Renal cortex interstitium (tissue), 15 donors: ENCODE data around the gene CCR2. TPM values are rescaled to one million over a fixed set of nuclear protein-coding genes. Genes with fewer than 3 reads are reported as not detected.
"Not testable (repeated sequence)": the region's sequence is repeated elsewhere in the genome, so short reads cannot be mapped to it uniquely, and the experiment has no call there.

Experiments
- DNase-seq, 11 donors: peaks; one replicate each; pipeline ENCODE4 v3.0.0-alpha.2; 2013; ENCODE audit warnings: low read depth in 9 of 11, low spot score in 4 of 11; ENCODE audit errors: extremely low read depth in 1 of 11
- long read RNA-seq, 16 experiments: transcript quantifications; one replicate each; lab custom pipeline, GENCODE V29; 2026
- polyA plus RNA-seq, 3 donors: library from polyadenylated mRNA; unstranded; fragments of 120-200 nt; gene quantifications; one replicate each; pipeline ENCODE4 v1.2.1, GENCODE V29; 2013; ENCODE audit not compliant: insufficient read length in 3 of 3

The CCR2 gene
- polyA plus RNA-seq: 1 to 10 TPM in 2 of 3 donors, under 1 TPM in 1; 0.73 to 1.9 (median 1.1) TPM
- long read RNA-seq, donor 1: 0 reads
- long read RNA-seq, donor 2, partial matches to known transcripts: 0 of 2 reads
- long read RNA-seq, donor 2, other reads (novel, unspliced or antisense): 0 of 2 reads
- long read RNA-seq, donor 3: 0 reads
- long read RNA-seq, donor 4: 0 reads
- long read RNA-seq, donor 5: 0 reads
- long read RNA-seq, donor 6: 0 reads
- long read RNA-seq, donor 7: 0 reads
- long read RNA-seq, donor 8: 0 reads
- long read RNA-seq, donor 9, partial matches to known transcripts: 0 of 3 reads
- long read RNA-seq, donor 9, other reads (novel, unspliced or antisense): 0 of 3 reads
- long read RNA-seq, donor 10, partial matches to known transcripts: 0 of 1 reads
- long read RNA-seq, donor 10, other reads (novel, unspliced or antisense): 0 of 1 reads
- long read RNA-seq, donor 11: 0 reads
- long read RNA-seq, donor 12, partial matches to known transcripts: 0 of 1 reads
- long read RNA-seq, donor 12, other reads (novel, unspliced or antisense): 0 of 1 reads
- long read RNA-seq, donor 13: 0 reads
- long read RNA-seq, donor 14: 0 reads
- long read RNA-seq, donor 15, partial matches to known transcripts: 0 of 1 reads
- long read RNA-seq, donor 15, other reads (novel, unspliced or antisense): 0 of 1 reads
- long read RNA-seq, donor 16, partial matches to known transcripts: 0 of 2 reads
- long read RNA-seq, donor 16, other reads (novel, unspliced or antisense): 0 of 2 reads

DNA sequence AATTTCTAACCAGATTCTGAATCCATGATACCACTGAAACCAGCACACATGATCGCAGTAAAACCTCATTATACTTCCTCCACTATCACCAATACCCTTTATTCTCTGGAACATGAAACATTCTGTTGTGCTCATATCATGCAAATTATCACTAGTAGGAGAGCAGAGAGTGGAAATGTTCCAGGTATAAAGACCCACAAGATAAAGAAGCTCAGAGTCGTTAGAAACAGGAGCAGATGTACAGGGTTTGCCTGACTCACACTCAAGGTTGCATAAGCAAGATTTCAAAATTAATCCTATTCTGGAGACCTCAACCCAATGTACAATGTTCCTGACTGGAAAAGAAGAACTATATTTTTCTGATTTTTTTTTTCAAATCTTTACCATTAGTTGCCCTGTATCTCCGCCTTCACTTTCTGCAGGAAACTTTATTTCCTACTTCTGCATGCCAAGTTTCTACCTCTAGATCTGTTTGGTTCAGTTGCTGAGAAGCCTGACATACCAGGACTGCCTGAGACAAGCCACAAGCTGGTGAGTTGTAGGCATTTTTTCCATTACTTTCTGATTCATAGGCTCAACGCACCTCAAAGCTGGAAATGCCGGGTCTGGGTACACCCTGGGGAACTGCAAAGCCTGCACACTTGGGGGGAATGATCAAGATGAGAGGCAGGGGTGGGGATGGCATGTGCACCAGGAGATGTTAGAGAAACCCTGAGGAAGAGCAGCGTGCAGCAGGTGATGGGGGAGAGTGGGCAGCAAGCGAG lies at the start of gene CCR2:
Gene CCR2 (plus strand): TSS at position 465 of the 764 bp plus-strand sequence. CDS start 3,417 bp downstream, outside the sequence.
- DNase-seq: no peak

DNA sequence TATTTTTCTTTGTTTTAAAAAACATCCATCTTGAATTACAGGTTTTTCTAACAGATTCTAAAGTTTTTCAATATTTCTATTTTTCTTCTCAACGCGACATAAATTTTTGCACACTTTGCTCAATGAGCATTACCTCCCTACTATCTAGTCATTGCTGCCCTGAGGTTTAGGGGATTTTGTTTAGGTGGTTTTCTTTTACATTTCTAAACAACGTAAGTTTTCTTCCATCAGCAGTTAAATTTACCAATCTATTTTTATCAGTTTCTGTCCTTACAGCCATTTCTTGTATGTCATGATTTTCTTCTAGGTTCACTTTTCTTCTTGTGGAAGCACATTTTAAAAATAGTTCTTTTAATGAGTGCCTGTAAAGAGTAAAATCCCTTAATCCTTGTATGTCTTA lies 49.2 kb upstream of the CCR2 start:
- no peak for DNase-seq

DNA sequence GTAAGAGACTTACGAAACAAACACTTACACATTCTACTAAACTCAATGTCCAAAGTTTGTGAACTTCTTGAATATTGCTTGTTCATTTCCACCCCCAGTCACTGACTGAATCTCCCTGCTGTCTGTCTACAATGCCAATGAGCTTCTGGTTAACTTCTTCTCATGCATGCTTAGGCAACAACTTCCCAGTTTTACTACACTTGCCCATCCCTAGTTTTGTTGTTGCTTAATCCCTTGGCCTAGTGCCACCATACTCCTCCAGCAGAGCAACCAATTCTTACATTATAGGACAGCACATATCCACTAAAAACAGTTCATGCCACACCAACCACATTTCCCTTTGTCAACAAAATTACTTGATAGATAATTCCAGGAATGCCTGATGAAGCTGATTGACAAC lies 40.9 kb upstream of the CCR2 start:
- DNase-seq: no peak

DNA sequence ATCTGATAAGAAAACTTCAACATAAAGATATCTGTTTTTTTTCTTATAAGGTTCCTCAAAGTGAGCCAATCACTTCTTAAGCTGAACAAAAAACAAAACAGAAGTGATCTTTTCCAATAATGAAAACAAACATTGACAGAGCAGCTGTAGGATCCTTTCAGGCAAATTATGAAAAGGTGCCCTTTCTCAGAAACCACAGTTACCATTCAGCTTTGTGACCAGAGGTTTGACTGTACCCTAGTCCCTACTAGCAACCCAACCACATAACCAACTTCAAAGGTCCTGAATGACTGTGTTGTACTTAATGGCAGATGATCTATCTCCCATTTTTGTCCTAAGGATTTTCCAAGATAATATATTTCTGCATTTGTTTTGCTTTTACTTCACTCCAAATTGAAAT lies 39.4 kb upstream of the CCR2 start:
- DNase-seq: no peak

DNA sequence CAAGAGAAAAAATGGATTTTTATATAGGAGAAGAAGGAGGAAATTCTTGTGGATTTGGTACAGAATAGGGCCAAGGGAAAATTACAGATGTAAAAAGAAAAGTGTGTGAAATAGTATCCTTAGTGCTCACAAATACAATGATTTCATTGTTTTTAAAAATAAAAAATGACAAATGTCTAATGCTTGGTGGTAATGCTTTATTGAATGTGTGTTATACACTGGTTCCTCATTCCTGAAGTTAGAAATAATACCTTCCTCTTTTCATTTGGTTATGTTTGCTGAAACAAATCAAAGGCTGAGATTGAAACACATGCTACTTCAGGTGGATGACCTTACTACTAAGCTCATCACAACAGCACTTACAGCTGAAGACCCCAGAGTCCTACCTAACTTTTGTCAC lies 37.7 kb upstream of the CCR2 start:
- DNase-seq: no peak

DNA sequence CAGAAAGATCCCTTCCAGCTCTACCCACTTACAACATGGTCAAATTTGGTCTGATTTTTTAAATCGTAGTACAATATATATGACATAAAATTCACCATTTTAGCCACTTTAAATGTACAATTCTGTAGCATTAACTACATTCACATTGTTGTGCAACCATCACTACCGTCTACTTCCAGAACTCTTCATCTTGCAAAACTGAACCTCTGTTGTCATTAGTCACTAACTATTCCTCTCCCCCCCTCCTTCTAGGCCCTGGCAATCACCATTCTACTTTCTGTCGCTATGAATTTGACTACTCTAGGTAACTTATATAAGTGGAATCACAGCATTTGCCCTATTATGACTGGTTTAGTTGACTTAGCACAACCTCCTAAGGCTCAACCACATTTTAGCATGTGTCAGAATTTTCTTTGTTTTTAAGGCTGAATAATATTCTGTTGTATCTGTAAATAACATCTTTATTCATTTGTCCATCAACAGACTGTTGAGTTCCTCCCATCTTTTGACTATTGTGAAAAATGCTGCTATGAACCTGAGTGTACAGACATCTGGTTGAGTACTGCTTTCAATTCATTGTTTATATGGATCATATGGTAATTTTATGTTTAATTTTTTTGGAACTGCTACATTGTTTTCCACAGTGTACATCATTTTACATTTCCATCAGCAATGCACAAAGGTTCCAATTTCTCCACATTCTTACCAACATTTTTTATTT lies 35.5 kb upstream of the CCR2 start:
- no peak for DNase-seq

DNA sequence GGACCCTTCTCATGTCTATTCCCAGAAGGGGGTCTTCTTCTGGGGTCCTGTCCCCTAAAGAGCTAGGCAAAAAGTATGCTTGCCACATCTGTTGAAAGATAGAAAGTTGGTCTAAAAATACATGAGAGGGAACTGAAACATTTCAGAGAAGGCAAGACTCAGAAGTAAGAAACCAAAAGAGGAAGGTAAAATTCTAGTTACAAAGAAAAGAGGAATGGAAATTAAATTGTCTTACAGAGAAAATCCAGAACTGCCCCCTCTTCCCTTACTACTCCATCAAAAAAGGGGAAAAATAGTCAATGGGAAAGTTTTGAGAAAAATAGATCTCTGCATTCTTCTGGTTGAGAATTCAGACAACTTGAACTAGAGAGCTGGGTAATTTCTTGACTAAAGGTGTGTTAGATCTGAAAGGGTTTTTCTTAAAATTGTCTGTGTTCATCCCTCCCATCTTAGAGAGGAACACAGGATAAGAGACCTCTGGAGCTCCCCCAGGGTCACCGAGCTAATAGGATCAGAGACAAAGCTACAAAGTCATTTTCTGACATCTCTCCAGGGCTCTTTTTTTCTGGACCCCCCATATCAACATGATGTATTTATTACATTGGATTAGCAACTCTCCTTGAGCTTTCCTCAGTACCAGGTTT lies 32.3 kb upstream of the CCR2 start:
- no peak for DNase-seq

DNA sequence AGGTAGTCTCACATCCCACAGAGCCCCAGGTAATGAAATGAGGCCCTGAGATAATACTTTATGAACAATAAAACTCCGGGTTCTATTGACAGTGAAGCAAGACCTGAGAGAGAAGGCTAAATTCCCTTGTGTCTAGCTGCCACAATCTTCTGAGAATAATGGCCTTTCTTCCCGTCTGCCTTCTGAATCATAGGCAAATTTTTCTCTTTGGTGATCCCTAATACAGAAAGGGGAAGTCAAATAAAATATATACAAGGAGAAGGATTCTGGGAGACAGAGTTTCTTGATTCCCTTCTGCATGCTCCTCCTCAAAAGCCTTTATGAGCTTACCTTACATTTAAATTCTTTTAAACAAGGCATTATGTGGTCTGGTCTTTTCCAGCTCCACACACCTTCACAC lies 29.9 kb upstream of the CCR2 start:
- no peak for DNase-seq

DNA sequence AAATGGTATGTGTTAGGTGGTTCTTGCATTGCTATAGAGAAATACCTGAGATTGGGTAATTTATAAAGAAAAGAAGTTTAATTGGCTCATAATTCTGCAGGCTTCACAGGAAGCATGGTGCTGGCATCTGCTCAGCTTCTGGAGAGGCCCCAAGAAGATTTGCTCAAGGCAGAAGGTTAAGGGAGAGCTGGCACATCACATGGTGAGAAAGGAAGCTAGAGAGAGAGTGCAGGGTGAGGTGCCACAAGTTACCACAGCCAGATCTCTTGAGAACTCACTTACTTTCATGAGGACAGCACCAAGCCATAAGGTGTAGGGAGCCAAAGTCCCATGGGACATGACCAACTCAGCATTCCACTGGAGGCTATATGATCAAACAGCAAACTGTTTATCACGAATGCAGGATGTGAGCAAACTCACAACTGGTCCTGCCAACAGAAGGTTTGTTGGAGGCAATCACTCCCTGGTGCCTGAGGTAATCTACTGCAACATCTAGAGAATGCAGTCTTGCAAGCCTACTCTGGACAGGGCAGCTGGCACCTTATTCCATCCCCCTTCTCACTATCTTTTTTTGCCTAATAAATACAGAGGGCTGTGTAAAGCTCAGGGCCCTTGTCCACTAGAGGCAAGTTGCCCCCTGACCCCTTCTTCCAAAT lies 28.1 kb upstream of the CCR2 start:
- DNase-seq: no peak

DNA sequence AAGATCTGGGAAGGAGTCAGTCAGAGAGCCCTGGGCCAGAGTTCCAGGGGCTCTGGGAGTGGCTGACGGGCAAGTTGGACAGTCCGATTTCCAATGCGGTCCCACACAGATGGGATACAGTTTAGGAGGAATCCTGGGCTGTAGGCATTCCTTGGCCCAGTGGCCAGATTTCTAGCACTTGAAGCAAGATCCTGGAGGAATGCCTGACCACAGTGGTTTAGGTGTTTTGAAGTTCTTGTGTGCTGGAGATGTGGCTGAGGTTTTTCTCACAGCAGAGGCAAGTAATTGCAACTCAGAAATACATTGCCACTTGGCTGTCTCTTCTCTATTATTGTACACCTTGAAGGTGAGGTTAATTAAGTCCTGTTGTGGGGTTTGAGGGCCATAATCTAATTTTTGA lies 23.2 kb upstream of the CCR2 start:
- DNase-seq: not testable (repeated sequence)

DNA sequence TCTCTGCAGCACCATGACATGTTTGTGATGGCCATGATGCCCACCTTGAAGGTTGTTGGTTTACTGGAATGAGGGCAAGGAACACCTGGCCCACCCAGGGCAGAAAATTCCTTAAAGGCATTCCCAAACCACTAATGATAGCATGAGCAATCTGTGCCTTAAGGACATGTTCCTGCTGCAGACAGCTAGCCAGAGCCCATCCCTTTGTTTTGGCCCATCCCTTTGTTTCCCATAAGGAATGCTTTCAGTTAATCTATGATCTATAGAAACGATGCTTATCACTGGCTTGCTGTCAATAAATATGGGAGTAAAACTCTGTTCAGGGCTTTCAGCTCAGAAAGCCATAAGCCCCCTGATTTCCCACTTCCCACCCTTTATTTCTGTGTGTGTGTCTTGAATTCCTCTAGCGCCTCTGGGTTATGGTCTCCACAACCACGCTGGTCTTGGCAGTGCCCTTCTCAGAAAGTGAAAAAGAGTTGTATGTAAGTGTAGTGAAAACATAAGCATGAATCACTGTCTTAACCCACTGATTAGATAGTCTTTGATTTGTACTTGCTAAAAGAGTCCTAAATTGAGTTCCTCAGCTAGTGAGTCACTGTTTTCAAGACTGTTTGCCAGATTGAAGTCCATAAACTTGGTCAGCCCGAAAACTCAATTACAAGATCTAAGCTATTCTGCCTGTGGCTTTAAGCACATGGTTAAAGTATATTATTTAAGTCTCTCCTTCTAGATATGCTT lies 19.0 kb upstream of the CCR2 start:
- no peak for DNase-seq

DNA sequence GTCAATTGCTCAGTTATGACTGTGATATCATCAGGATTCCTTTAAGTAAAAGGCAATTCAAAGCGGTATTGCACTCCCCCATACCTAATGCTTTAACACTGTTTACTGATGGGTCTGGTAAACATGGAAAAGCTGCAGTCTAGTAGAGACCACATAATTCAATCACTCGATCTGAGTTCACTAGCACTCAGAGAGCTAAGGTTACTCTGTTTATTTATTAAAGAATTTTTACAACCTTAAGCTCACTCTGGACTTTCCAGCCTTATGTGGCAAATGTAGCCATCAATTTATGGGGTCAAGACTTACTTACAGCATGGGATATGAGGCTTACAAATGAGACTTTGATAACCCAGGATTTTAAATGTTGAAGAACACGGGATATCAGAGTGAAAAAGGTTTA lies 18.4 kb upstream of the CCR2 start:
- no peak for DNase-seq

DNA sequence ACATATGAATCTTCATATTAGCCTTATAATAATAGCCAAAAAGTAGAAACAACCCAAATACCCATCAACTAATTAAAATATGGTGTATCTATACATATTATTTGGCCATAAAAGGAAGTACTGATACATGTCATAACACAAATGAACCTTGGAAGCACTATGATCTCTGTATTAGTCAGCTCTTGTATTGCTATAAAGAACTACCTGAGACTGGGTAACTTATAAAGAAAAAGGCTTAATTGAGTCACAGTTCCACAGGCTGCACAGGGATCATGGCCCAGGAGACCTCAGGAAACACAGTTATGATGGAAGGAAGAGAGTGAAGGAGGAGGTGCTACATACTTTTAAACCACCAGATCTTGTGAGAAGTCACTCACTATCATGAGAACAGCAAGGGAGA lies 16.0 kb upstream of the CCR2 start:
- no peak for DNase-seq

DNA sequence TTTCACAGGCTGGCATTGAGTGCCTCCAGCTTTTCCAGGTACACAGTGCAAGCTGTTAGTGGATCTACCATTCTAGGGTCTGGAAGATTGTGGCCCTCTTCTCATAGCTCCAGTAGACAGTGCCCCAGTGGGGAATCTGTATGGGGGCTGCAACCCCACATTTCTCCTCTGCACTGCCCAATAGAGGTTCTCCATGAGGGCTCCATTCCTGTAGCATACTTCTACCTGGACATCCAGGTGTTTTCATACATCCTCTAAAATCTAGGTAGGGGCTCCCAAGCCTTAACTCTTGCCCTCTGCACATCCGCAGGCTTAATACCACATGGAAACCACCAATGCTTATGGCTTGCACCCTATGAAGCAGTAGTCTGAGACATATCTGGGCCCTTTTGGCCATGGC lies 15.1 kb upstream of the CCR2 start:
- DNase-seq: no peak

DNA sequence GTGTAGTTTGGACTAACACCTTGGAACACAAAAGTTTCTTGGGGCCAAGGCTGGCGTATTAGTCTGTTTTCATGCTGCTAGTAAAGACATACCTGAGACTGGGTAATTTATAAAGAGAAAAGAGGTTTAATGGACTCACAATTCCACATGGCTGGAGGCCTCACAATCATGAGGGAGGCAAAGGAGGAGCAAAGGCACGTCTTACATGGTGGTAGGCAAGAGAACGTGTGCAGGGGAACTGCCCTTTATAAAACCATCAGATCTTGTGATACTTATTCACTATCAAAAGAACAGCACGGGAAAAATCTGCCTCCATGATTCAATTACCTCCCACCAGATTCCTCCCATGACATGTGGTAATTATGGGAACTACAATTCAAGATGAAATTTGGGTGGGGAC lies 9.4 kb upstream of the CCR2 start:
- no peak for DNase-seq

DNA sequence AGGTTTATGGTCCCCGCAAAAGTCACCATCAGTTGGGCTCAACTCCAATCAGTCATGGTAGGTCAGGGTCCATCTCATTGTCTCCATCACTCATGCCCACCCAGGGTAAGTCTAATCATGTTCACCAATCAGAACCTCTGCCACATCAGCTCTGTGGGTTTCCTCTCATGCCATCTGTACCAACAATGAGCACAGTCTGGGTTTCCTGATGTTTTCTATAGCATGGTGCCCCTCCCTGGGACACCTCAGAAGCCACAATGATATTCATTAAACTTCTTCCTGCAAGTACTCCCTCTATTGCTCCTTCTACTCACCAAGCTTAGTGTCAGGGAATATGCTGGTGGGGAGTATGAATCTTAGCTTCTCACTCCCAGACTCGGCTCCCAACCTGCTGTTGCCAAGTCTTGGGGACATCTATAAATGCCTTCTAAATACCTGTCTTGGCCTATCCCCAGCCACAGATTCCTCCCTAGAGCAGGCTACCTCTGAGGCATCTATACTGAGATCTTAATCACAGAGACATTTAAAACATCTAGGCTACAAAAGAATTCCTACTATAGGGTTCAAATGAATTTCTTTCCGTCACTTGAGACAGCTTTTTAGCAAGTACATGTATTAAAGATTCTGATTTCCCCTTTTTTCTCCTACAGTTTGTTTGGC lies 5.0 kb upstream of the CCR2 start:
- no peak for DNase-seq
